Neural cell (in vitro differentiated cells): ENCODE measurements around the gene CYP21A2. TPM values are rescaled to one million over a fixed set of nuclear protein-coding genes. Genes with fewer than 3 reads are reported as not detected.

Experiments
- H2AFZ ChIP-seq: fragments of 200-600, 300-800 bp; sonication (generic), shearing (Covaris generic); 2 replicates; pipeline ENCODE4 v1.6.0; 2014; ENCODE audit warnings: low read depth, mild to moderate bottlenecking, antibody characterized with exemption, low read length, moderate library complexity
- H3F3A ChIP-seq: fragments of 200-600 bp; shearing (Covaris generic); 2 replicates; pipeline ENCODE4 v1.6.1; 2016; ENCODE audit warnings: mild to moderate bottlenecking, moderate library complexity, mixed read lengths, antibody characterized with exemption, low read length; ENCODE audit not compliant: insufficient read depth, poor library complexity, severe bottlenecking
- H3K27ac ChIP-seq: fragments of 200-600, 300-800 bp; sonication (generic), shearing (Covaris generic); 2 replicates; pipeline ENCODE4 v1.5.1; 2014; ENCODE audit warnings: mild to moderate bottlenecking, low read length, moderate library complexity
- H3K27me3 ChIP-seq: fragments of 300-800, 200-600 bp; sonication (generic), shearing (Covaris generic); 2 replicates; pipeline ENCODE4 v1.6.0; 2014; ENCODE audit warnings: mild to moderate bottlenecking, low read depth, low read length, moderate library complexity; ENCODE audit not compliant: insufficient read depth
- H3K36me3 ChIP-seq: fragments of 300-800, 200-600 bp; sonication (generic), shearing (Covaris generic); 2 replicates; pipeline ENCODE4 v1.5.1; 2014; ENCODE audit warnings: mild to moderate bottlenecking, antibody characterized with exemption, low read length, moderate library complexity; ENCODE audit not compliant: insufficient read depth
- H3K4me2 ChIP-seq: fragments of 300-800, 200-600 bp; sonication (generic), shearing (Covaris generic); 2 replicates; pipeline ENCODE4 v1.6.0; 2014; ENCODE audit warnings: mild to moderate bottlenecking, low read length
- H3K4me3 ChIP-seq: fragments of 300-800, 200-600 bp; sonication (generic), shearing (Covaris generic); 2 replicates; pipeline ENCODE4 v1.5.1; 2014; ENCODE audit warnings: mild to moderate bottlenecking, low read length, moderate library complexity
- H3K79me2 ChIP-seq: fragments of 200-600 bp; shearing (Covaris generic); replicated peaks from 2 replicates; pipeline ENCODE4 v1.6.0; 2014; ENCODE audit warnings: mild to moderate bottlenecking, low read length, moderate library complexity; ENCODE audit not compliant: insufficient read depth
- H3K9ac ChIP-seq: fragments of 300-800, 200-600 bp; sonication (generic), shearing (Covaris generic); 2 replicates; pipeline ENCODE4 v1.6.1; 2016; ENCODE audit warnings: mild to moderate bottlenecking, low read length, mixed read lengths
- H3K9me2 ChIP-seq: fragments of 200-600 bp; shearing (Covaris generic); 2 replicates; pipeline ENCODE4 v1.6.1; 2016; ENCODE audit warnings: mild to moderate bottlenecking, low read length, mixed read lengths; ENCODE audit not compliant: insufficient read depth
- H3K9me3 ChIP-seq: fragments of 200-600, 300-800 bp; sonication (generic), shearing (Covaris generic); 2 replicates; pipeline ENCODE4 v1.6.1; 2016; ENCODE audit warnings: mild to moderate bottlenecking, mixed run types, low read length, moderate library complexity, mixed read lengths
- H4K20me1 ChIP-seq: fragments of 200-600 bp; shearing (Covaris generic); 2 replicates; pipeline ENCODE4 v1.6.1; 2016; ENCODE audit warnings: mild to moderate bottlenecking, mixed run types; ENCODE audit not compliant: insufficient read depth
- EP300 ChIP-seq: fragments of 450-650 bp; conservative IDR thresholded peaks from 2 replicates; pipeline ENCODE4 v1.6.1; 2014; ENCODE audit warnings: antibody characterized with exemption, mild to moderate bottlenecking, moderate library complexity; ENCODE audit not compliant: poor library complexity, severe bottlenecking
- EZH2 ChIP-seq: fragments of 200-600, 300-800 bp; shearing (Covaris generic), sonication (generic); IDR thresholded peaks from 2 replicates; pipeline ENCODE4 v1.6.1; 2014; ENCODE audit warnings: antibody characterized with exemption, low read length, borderline replicate concordance, mild to moderate bottlenecking; ENCODE audit not compliant: insufficient read depth, poor library complexity, severe bottlenecking
- MXI1 ChIP-seq: fragments of 450-650 bp; conservative IDR thresholded peaks from 2 replicates; pipeline ENCODE4 v1.6.1; 2014; ENCODE audit warnings: antibody characterized with exemption, mild to moderate bottlenecking; ENCODE audit not compliant: poor library complexity, severe bottlenecking
- POLR2AphosphoS5 ChIP-seq: IDR thresholded peaks from 2 replicates; pipeline ENCODE4 v1.6.1; 2012
- RAD21 ChIP-seq: fragments of 450-650 bp; conservative IDR thresholded peaks from 2 replicates; pipeline ENCODE4 v1.6.1; 2014; ENCODE audit warnings: antibody characterized with exemption, mild to moderate bottlenecking, moderate library complexity
- SMC3 ChIP-seq: fragments of 450-650 bp; conservative IDR thresholded peaks from 2 replicates; pipeline ENCODE4 v1.6.1; 2014; ENCODE audit warnings: antibody characterized with exemption, mild to moderate bottlenecking, moderate library complexity; ENCODE audit not compliant: poor library complexity
- TAF1 ChIP-seq: IDR thresholded peaks from 2 replicates; pipeline ENCODE4 v1.6.1; 2012; ENCODE audit warnings: low read depth
- polyA plus RNA-seq: library from polyadenylated mRNA; depleted of rRNA; stranded (reverse); fragments of >200 nt; gene quantifications from 2 replicates; pipeline ENCODE4 v1.2.3, GENCODE V29; 2014
- TF ChIP-seq, protein P1 (sequence below): IDR thresholded peaks from 2 replicates; pipeline ENCODE4 v1.6.1; 2012; ENCODE audit warnings: borderline replicate concordance
- TF ChIP-seq, protein P2 (sequence below): fragments of 450-650 bp; IDR thresholded peaks from 2 replicates; pipeline ENCODE4 v1.5.1; 2014; ENCODE audit warnings: antibody characterized with exemption, mild to moderate bottlenecking, moderate library complexity; ENCODE audit not compliant: poor library complexity, severe bottlenecking

Gene CYP21A2
- polyA plus RNA-seq, 1 donor from 2014 or later = 1.9 TPM

DNA sequence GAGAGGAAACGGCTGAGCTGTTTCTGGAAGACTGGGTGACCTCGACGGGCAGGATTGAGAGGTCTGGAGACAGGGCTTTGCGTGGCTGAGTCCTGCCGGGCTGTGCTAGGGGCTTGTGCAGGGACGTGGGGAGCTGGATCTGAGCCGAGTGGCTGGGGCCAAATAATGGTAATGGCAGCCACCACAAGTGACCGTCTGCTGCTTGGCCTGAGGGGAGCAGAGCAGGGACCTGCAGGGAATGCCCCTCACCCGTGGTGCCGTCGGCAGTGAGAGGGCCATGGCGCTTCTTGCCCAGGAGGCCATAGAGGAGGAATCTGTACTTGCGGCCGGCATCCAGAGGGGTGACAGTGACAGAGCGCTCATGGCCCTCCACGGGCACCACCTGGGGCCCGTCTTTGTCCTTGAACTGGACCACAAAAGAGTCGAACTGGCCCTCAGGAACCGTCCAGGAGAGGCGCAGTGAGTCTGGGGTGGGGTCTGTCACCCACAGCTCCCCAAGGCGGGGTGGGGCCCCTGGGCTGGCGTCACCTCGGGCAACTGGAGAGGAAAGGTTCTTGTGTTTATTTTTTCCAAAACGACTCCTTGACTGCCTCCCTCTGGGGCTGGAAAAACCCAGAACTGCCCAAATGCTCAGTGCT is 31.8 kb downstream of the CYP21A2 start:
- Histone ChIP-seq H3K9me3 (no peaks in the 10 kb centered on the region), H3K9ac (no peak overlapping the region), H3K36me3 (no peaks in the 10 kb centered on the region), H3K79me2 (no peaks in the 10 kb centered on the region), H2AFZ (no peak overlapping the region), H3K4me2 (no peak overlapping the region), H3K9me2 (no peaks in the 10 kb centered on the region), H3K27me3 (no peaks in the 10 kb centered on the region), H3K4me3 (no peak overlapping the region), H3F3A (no peaks in the 10 kb centered on the region), H4K20me1 (no peaks in the 10 kb centered on the region), H3K27ac (no peak overlapping the region)
- TF ChIP-seq, protein P1, sequence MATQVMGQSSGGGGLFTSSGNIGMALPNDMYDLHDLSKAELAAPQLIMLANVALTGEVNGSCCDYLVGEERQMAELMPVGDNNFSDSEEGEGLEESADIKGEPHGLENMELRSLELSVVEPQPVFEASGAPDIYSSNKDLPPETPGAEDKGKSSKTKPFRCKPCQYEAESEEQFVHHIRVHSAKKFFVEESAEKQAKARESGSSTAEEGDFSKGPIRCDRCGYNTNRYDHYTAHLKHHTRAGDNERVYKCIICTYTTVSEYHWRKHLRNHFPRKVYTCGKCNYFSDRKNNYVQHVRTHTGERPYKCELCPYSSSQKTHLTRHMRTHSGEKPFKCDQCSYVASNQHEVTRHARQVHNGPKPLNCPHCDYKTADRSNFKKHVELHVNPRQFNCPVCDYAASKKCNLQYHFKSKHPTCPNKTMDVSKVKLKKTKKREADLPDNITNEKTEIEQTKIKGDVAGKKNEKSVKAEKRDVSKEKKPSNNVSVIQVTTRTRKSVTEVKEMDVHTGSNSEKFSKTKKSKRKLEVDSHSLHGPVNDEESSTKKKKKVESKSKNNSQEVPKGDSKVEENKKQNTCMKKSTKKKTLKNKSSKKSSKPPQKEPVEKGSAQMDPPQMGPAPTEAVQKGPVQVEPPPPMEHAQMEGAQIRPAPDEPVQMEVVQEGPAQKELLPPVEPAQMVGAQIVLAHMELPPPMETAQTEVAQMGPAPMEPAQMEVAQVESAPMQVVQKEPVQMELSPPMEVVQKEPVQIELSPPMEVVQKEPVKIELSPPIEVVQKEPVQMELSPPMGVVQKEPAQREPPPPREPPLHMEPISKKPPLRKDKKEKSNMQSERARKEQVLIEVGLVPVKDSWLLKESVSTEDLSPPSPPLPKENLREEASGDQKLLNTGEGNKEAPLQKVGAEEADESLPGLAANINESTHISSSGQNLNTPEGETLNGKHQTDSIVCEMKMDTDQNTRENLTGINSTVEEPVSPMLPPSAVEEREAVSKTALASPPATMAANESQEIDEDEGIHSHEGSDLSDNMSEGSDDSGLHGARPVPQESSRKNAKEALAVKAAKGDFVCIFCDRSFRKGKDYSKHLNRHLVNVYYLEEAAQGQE = no peak
- no peak for TF ChIP-seq RAD21
- TF ChIP-seq POLR2AphosphoS5 = no peak
- no peak for TF ChIP-seq EP300
- no peak for TF ChIP-seq SMC3
- no peak for TF ChIP-seq TAF1

DNA sequence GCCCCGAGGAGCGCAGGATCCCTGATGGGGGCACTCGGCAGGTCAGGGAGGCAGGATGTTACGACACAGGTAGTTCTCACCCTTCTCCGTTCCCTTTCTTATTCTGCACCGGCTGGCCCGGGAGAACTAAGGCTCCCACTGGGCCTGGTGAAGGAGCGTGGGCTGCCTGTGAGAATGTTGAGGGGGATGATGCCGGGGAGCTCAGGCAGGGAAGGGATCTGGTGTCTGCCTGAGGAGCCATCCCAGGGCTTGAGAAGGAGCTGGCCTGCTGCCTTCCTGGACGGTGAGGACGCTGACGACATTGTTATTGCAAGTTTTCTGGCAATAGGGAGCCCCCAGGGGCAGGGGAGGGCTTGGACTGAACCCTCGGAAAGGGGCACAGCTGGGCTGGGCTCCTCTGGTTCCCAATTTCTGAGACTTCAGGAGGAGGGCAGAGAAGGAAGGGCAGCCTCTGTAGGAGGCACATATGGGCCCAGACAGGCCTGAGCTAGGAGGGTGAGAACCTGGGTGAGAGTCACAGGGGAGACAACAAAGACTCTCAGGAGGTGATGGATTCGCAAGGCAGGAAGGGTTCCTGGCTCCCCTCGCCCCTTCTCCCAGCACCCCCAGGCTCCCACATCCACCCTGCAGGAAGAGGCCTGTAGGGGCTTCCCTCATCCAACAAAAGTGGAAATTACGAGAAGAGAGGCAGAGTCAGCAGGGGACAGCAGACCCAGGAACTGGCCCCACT is 32.8 kb downstream of the CYP21A2 start:
- Histone ChIP-seq H3K4me3 (no peak overlapping the region), H3F3A (no peaks in the 10 kb centered on the region), H3K27me3 (no peaks in the 10 kb centered on the region), H4K20me1 (no peaks in the 10 kb centered on the region), H3K79me2 (no peaks in the 10 kb centered on the region), H3K27ac (no peak overlapping the region), H3K4me2 (no peak overlapping the region), H3K9ac (no peak overlapping the region), H3K9me2 (no peaks in the 10 kb centered on the region), H3K9me3 (no peaks in the 10 kb centered on the region), H3K36me3 (no peaks in the 10 kb centered on the region), H2AFZ (no peak overlapping the region)
- TF ChIP-seq, protein P2, sequence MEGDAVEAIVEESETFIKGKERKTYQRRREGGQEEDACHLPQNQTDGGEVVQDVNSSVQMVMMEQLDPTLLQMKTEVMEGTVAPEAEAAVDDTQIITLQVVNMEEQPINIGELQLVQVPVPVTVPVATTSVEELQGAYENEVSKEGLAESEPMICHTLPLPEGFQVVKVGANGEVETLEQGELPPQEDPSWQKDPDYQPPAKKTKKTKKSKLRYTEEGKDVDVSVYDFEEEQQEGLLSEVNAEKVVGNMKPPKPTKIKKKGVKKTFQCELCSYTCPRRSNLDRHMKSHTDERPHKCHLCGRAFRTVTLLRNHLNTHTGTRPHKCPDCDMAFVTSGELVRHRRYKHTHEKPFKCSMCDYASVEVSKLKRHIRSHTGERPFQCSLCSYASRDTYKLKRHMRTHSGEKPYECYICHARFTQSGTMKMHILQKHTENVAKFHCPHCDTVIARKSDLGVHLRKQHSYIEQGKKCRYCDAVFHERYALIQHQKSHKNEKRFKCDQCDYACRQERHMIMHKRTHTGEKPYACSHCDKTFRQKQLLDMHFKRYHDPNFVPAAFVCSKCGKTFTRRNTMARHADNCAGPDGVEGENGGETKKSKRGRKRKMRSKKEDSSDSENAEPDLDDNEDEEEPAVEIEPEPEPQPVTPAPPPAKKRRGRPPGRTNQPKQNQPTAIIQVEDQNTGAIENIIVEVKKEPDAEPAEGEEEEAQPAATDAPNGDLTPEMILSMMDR = no peak
- TF ChIP-seq, protein P1 = no peak
- TF ChIP-seq SMC3 (no peak), EP300 (no peak), RAD21 (no peak), POLR2AphosphoS5 (no peak), MXI1 (no peak), EZH2 (no peak), TAF1 (no peak)
